Activated naive CD4-positive, alpha-beta T cell (primary cell): ENCODE data around the gene KDM6A.
"Not testable (repeated sequence)": the region's sequence is repeated elsewhere in the genome, so short reads cannot be mapped to it uniquely, and the experiment has no call there.

ENCODE experiments used
- DNase-seq, 4 experiments: peaks; one replicate each; lab custom pipeline; 2025; lab: John Stamatoyannopoulos, UW

The KDM6A gene

DNA sequence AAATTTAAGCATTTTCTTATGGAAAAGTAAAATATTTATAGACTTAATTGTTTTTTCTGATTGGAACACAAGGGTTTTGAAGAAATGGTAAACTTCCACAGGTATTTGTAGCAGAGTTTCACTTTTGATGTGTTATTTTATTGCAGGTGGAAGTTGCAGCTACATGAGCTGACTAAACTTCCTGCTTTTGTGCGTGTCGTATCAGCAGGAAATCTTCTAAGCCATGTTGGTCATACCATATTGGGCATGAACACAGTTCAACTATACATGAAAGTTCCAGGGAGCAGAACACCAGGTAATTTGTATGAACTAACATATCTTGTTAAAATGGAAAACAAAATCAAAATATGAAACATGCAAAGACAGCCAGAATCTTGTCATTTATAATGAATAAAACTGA is 210.3 kb downstream of the KDM6A start:
- no peak for DNase-seq

DNA sequence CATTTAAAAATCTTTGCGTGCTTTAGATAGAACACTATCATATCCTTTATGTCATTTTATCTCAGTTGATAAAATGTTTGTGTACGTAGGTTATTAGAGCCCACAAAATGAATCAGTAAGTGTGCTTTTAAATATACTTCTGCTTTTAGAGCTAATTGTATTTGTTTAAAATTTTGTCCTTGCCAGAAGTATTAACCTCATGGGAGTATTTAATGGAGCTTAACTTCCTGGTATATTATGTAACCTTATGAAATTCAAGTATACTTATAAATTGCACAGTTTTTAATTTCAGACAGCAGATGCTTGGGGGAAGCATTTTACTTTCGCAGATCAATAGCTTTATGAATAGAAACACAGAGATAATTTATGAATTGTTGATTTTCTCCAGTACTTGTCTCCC is 237.5 kb downstream of the KDM6A start:
- no peak for DNase-seq

DNA sequence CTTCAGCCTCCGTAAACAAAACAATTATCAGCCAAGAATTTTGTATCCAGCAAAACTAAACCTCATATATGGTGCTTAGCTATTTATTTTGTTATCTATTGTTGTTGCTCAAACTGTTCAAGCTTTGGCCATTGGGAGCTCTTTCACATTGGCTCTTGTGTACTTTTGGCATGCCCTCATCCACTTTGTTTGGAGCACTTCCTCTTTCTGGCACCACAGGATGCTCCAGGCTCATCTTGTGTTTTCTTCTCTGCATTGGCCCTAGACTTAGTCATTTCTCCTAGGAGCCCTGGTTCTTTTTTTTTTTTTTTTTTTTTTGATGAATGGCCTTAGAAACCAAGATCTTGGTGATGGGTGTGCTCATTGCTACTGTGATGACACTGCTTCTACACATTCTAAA is 253.2 kb downstream of the KDM6A start:
- no peak for DNase-seq

DNA sequence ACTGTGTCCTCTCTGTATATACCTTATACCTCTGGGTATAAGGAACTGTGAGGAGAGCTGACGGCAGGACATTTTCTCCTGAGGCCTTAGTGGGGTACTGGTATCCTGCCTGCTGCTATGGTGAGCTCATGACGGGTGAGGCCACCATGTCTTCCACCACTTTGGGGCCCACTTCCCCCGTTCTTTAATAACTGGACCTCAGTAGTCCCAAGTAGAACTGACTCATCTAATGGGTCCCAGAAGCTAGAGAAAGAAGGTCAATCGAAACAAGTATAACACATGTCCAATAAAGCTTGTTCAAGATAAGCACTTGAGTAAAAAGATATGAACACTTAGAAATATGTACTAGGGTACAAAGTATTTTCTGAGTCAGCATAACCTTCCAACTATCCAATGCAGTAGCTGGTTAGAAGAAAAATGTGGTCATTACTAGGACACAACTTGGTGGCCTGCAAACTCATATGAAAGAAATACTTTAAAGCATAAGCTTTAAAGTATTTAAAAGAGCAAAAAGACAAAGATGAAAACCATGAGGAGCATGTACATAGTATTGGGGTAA is 256.0 kb downstream of the KDM6A start:
- DNase-seq = no peak

DNA sequence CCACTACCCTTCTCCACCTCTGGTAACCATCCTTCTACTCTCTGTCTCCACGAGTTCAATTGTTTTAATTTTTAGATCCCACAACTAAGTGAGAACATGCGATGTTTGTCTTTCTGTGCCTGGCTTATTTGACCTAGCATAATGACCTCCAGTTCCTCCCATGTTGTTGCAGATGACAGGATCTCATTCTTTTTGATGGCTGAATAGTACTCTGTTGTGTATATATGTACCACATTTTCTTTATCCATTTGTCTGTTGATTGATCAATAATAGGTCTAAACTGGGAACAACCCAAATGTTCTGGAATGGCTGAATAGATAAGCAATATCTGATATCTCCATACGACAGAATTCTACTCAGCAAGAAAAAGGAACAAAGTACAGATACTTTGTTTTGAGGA is 260.5 kb downstream of the KDM6A start:
- DNase-seq = no peak

DNA sequence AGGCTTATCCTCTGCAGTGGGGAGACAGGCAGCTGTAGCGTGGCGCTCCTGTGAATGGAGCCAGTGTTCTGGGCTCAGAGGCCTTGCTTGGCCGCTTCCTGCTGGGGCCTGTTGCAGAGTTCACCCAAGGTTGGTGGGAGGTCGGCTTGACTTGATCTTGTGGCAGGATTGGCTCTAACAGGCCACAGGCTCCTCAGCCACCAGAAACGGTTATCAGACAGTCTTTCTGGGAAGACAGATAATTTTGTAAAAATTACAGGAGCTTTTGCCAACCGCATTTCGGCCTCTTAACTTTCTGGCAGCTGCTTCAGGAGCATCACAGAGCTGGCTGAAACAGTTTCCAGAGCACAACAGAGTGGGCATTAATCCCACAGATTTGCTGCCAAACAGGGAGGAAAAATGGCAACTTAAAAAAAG is 261.3 kb downstream of the KDM6A start:
- DNase-seq = no peak

DNA sequence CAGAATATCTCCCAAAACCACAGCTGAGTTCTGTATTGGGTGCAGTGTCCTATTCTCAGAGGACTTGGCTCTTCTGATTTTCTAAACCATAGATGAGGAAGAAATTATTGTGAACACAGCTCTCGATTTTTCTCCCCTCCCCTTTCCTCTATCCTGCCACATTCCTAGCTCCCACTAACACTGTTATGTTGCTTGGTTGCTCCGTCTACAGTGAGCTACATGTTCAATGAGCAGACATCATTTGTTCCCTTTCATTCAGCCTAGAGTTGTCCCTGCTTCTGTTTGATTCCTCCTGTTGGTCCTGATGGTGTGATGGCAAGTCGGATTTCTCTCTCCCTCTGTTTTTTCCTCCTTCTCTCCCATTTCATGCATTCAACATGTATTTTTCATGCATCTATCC is 261.8 kb downstream of the KDM6A start:
- no peak for DNase-seq

DNA sequence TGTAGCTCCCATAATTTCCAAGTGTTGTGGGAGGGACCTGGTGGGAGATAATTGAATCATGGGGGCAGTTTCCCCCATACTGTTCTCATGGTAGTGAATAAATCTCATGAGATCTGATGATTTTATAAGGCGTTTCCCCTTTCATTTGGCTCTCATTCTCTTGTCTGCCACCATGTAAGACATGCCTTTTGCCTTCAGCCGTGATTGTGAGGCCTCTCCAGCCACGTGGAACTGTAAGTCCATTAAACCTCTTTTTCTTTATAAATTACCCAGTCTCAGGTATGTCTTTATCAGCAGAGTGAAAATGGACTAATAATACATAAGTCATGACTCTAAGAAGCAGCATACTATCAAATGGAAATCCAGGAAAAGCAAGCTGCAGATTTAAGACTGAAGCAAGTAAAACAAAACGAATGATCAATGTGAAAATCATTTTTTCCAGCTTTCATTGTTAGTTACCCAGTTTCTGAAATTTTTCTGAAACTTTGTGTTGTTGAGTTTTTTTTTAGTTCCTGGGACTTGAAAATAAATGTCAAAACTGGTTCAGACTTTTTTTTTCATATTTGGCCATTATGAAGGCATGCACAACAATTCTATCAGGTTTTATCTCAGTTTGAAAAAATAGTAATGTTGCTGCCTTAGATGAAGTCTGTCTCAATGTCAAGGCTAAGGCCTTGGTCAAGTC is 262.5 kb downstream of the KDM6A start:
- not testable (repeated sequence) for DNase-seq

DNA sequence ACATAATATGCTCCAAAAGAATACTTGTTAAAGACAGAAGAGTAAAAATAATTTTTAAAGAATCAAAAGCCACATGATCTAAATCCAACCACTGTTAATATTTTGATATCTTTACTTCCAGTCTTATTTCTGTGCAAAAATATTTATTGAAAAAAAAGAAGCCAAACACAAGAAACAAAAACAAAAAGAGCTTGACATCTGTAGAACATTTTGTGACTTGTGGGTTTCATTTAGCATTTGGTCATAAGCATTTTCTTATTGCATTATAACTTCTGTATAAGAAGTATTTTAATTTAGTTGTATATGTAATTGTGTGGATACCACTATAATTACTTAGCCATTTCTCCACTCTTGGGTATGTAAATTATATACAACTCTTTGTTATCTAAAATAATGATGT is 264.5 kb downstream of the KDM6A start:
- DNase-seq = no peak

DNA sequence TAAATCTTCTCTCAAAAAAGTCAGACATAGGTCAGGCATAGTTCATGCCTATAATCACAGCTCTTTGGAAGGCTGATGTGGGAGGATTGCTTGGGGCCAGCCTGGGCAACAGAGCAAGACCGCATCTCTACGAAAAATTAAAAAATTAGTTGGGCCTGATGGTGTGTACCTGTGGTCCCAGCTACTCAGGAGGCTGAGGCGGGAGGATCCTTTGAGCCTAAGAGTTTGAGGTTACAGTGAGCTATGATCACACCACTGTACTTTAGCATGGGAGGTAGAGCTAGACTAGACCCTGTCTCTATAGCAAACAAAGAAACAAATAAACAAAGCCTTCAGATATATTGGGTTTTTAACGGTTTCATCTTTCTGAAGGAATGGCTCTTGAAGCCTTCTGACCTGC is 265.5 kb downstream of the KDM6A start:
- no peak for DNase-seq

DNA sequence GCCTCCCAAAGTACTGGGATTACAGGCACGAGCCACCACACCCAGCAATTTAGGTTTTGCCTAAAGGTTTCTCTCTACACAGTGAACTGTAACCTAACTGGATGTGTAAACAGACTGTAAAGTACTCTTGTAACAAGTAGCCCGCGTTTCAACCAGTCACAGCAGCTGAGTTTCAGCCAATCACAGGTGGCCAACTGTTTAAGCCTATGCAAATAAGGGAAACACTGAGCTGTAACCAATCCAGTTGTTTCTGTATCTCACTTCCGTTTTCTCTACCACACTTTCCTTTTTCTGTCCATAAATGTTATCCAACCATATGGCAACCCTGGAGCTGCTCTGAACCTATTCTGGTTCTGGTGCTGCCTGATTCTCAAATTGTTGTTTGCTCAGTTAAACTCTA is 267.8 kb downstream of the KDM6A start:
- DNase-seq = no peak

DNA sequence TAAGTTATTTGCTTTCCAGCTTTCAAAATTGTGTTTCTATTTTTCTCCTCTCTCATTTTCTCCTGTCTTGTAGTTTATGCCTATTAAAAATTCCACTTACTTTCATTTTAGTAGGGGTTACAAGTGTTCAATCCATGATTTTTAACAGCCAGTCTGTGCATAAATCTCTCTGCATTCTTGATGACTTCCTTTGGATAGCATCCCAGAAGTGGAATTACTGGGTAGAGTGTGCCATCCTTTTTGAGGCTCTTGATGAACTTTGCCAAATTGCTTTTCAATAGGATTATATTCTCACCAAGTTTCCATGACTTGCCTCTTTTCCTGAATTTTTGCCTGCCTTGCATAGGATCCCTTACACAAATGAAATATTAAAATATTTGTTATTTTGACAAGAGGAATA is 269.2 kb downstream of the KDM6A start:
- no peak for DNase-seq

DNA sequence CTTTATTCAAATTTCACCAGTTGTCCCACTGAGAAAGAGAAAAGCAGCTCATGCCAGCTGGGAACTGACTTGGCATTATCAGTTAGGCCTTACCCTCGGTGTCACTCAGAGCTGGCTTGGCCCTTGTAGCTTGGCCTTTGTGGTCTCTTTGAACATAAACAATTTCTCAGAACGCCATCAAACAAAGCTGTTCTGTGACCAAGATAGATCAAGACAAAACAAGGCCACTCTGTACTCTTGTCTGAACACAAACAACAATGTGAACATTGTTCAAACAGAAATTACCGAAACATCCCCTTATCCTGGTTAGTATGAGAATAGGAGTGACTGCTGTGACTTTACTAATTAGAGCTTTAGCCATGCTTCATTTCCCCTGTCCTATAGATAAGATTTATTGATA is 270.5 kb downstream of the KDM6A start:
- DNase-seq = no peak

DNA sequence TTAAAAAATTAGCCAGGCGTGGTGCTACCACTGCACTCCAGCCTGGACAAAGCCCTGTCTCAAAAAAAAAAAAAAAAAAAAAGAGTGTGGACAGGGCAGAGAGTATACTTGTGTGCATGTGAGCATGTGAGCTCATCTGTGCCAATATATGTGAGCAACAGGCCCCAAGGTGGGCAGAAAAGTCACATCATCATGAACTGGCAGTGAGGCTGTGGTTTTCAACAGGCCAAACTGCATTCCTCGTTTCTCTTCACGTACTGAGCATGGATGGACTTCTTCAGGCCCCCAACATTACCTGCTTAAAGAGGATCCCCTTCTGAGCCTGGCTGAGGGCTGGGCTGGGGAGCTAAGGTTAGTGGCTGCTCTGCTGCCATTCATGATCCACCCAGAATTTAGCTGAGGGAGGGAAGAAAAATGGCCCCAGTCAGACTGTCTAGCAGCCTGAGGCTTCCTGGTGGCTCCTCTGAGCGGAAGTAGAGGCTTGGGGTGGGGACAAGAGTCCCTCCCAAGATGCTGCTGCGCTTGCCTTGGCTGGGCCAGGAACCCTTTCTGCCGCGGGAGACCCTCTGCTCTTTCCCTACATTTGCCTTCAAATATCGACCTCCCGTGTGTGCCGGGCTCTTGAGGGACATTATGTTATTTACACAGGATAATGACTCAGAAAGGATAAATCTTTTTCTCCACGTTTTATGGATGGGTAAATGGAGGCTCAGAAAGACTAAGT is 272.7 kb downstream of the KDM6A start:
- DNase-seq = no peak

DNA sequence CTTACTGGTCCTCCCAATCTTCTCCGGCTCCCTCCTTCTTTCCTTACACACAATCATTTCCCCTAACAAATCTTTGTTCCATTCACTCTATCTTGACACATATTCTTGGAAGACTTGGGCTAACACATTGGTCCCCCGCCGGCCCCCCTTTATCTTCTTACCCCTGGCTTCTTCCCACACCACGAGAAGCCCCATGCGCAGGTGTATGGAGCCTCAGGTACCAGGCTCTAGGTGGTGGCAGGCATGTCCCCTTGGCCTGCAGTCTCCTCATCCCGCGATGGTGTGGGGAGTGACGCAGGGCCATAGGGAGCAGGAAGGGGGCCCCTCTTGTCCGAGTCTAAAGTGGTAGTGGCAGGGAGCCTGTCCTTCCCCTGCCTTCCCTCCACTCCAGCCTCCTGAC is 277.8 kb downstream of the KDM6A start:
- no peak for DNase-seq

DNA sequence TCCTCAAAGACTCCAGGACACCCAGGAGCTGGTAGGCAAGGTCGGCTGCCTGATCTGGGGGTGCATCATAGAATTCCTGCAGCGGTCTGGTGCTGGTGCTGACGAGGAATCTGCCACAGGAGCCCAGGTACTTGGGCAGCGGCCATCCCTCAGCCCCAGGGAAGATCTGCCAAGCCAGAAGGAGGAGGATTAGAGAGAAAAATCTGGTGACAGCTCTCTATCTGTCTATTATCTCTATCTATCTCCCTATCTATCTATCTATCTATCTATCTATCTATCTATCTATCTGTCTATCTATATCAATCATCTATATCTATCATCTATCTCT is 281.0 kb downstream of the KDM6A start:
- DNase-seq = no peak

DNA sequence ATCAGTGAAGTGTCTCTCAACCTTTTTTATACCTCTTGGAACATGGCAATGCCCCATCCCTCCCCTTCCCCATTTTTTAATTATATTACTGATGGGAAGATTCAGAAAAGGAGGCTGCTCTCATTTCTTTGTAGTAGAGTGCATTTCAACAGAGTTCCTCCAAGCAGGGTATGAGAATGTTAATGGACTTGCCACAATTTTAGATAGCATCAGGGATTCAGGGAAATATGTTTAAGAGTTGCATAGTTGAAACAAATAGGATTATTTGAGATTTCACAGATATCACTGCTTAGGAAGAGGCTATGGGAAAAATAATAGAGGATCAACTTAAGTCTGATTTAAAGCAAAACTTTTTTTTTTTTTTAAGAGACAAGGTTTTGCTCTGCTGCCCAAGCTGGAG is 281.5 kb downstream of the KDM6A start:
- no peak for DNase-seq

DNA sequence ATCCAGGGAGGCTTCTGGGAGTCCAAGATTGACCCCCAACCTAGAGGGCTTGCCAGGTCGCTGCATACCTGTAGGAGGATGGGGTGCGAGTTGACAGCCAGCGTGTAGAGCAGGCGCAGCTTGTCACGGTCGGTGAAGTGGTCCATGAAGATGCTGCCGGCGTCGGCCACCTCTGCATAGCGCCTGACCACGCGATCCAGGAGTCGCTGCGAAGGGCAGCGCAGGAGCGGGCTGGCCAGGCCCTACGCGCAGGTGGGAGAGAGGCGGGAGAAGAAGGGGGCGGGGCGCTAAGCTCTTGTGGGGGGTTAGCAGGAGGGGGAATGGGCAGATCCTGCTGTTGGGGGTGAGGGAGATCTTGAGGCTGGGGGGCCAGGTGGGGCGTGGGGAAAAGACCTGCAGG is 284.7 kb downstream of the KDM6A start:
- no peak for DNase-seq
